GM10847 (cell line): ENCODE data around the gene LATS2.

Source experiments
- POLR2A ChIP-seq: IDR thresholded peaks from 2 replicates; pipeline ENCODE4 v1.6.1; 2011; ENCODE audit not compliant: insufficient read length; ENCODE audit errors: extremely low read depth

Gene LATS2

GRCh38 chr13:21015284-21015683 is 46.1 kb downstream of the LATS2 start:
- no peak for TF ChIP-seq POLR2A

GRCh38 chr13:21014502-21015170 is 46.8 kb downstream of the LATS2 start:
- TF ChIP-seq POLR2A, result no peak

- no peak for TF ChIP-seq POLR2A
Observed at GRCh38 chr13:21014139-21014501, 47.3 kb downstream of the LATS2 start.

GRCh38 chr13:21013682-21014038 is 47.7 kb downstream of the LATS2 start:
- no peak for TF ChIP-seq POLR2A

- no peak for TF ChIP-seq POLR2A
Observed at GRCh38 chr13:21012841-21013681, 48.3 kb downstream of the LATS2 start.

GRCh38 chr13:21012211-21012610 is 49.2 kb downstream of the LATS2 start:
- no peak for TF ChIP-seq POLR2A

GRCh38 chr13:21011378-21011777 is 50.0 kb downstream of the LATS2 start:
- TF ChIP-seq POLR2A, result no peak

- no peak for TF ChIP-seq POLR2A
Observed at GRCh38 chr13:21010621-21011020, 50.8 kb downstream of the LATS2 start.

GRCh38 chr13:21009036-21009435 is 52.4 kb downstream of the LATS2 start:
- TF ChIP-seq POLR2A, result no peak

GRCh38 chr13:21008026-21008425 is 53.4 kb downstream of the LATS2 start:
- no peak for TF ChIP-seq POLR2A

- TF ChIP-seq POLR2A, result no peak
Observed at GRCh38 chr13:21006141-21007005, 55.0 kb downstream of the LATS2 start.

- TF ChIP-seq POLR2A, result no peak
Observed at GRCh38 chr13:21005193-21005592, 56.2 kb downstream of the LATS2 start.

GRCh38 chr13:21001471-21001870 is 59.9 kb downstream of the LATS2 start:
- no peak for TF ChIP-seq POLR2A

- TF ChIP-seq POLR2A, result no peak
Observed at GRCh38 chr13:21000647-21001046, 60.7 kb downstream of the LATS2 start.

GRCh38 chr13:20998649-20999415 is 62.6 kb downstream of the LATS2 start:
- no peak for TF ChIP-seq POLR2A

- TF ChIP-seq POLR2A, result no peak
Observed at GRCh38 chr13:20997301-20998161, 63.9 kb downstream of the LATS2 start.
